Anterior cingulate cortex (tissue), 58 donors: ENCODE results near the gene SCIN.
A peak's percentile ranks its signal among the peaks of the same experiment; 100 is the strongest.

Experiments used
- DNase-seq, 58 donors: peaks; one replicate each; lab custom pipeline; 2025; lab: John Stamatoyannopoulos, UW

The SCIN gene

DNA sequence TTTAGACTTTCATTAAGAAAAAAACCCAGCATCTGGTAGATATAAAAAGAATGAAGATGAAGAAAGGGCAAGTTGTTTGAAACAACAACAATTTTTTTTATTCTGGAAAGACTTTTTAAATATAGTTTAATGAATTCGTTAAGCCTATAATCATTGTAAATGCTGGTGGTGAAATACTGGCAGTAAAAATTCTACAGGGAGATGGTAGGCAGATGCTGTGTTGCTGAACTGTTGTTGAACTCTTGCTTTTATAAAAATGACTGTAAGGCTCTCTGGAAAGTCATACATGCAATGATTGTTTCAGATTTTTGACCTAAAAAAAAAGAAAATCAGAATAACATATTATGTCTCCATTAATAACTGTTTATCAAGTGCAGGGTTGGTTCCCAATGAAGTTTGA lies 39.0 kb downstream of the SCIN start:
- no peak for DNase-seq

DNA sequence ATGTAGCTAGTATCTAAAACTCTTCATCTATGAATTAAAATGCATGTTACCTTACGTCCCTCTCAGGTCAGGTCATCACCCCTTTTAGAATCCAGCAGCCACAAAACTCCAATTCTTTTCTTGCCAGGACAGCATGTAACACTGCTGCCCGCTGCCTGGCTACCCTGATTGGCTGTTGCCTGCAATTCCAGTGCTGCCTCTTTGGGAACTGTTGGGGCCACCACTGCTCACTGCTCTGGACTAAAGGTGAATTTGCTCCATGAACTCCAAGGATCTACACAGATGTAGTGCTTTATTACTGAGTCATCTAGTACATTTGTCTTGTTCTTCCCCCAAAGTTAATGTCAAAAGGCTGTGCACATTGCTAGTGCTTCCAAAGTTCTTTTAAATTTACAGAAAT lies 40.4 kb downstream of the SCIN start:
- DNase-seq = no peak

DNA sequence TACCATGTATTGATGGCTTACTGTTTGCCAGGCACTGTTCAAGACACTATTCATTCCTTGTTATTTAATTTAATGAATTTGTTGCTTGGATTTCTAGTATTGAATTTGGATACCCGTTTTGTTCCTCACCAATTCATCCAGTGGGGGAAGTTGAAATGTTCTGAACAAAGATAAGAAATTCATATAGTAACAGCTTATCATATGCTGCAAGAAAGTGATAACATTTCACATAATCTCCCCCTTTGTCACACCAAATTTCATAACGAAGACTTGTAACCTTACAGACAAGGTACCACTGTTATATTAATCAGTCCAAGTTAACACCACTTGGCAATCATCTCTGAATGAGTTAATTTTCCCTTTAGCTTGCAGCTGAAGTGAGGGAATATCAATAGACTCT lies 42.1 kb downstream of the SCIN start:
- no peak for DNase-seq

DNA sequence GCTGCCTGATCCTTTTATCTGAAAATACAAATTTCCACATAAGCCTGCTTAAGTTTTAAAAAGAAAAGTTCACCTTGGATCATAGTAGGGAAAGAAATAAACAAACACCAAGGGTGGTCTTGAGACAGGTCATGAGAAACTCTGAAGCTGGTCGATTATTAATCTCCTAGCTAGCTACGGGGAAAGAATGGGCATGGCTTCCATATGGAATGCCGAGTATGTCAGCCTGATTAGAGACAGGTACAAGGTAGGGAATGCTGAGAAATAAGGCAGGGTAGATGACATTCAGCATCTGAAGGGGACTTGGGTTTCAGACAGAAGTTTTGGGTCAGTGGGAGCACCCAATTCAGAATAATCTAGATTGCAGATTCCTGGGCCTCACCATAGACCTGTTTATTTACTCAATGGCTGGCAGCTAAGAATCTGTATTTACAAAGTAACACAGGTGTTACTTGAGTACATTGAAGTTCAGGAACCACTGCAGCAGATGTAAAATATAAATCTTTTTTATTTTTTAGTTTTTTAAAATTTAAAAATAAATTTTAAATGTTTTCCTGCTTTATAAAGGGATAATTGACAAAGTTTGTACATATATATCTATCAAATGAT lies 49.0 kb downstream of the SCIN start:
- no peak for DNase-seq

DNA sequence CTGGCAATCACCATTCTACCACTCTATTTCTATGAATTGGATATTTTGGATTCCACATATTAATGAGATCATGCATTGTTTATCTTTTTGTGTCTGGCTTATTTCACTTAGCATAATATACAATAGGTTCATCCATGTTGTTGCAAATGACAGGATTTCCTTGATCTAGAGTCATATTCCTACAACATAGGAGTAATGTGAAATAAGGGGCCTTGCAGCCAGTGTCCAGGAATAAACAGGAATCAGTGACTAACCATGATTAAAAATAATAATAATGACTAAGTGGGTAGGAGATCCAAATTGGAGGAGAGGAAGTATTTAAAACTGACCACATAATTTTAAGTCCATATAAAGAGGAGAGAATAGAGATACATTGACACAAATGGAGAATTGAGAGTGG lies 49.9 kb downstream of the SCIN start:
- DNase-seq = no peak

DNA sequence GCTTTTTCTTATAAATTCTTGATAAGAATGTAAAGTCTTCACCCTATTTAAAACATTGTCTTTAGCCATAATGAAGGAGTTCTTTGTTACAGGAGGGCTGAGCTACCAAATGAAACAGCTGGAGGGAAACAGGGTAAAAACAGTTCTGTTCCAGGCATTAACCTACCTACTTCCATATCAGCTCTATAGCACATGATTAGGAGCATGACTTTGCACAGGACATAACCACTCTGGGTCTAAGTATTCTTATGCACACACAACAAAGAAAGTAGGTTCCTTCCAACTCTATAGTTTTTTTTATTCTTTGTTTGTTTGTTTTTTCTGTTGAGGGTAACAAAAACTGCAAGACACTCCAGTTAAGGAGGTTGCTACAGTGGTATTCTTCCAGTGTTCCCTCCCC lies 52.7 kb downstream of the SCIN start:
- no peak for DNase-seq

DNA sequence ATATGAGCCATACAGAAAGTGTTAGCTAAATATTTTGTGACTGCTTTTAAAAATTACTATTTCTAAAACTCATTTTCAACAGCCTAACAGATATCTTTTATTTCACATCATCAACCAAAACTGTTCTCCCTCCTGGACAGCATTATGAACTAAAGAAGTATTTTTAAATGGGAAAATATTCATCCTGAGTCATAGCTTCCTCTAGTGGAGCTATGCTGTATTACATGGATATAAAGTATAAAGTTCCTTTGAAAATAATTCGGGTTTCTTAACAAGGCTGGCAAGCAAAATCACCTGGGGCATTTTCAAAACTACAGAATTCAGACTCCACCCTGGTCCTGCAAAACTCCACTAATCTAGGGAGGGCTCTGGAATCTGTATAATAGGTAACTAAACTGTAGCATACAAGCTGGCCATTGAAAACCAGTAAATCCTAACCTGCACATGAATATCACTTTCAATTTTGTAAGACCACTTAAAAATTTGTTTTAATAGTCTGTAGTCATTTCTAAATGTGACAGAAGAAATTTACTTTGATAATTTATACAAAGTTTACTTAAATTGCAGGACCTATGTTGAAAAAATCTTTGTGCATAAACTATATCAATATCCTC lies 53.5 kb downstream of the SCIN start:
- DNase-seq = no peak

DNA sequence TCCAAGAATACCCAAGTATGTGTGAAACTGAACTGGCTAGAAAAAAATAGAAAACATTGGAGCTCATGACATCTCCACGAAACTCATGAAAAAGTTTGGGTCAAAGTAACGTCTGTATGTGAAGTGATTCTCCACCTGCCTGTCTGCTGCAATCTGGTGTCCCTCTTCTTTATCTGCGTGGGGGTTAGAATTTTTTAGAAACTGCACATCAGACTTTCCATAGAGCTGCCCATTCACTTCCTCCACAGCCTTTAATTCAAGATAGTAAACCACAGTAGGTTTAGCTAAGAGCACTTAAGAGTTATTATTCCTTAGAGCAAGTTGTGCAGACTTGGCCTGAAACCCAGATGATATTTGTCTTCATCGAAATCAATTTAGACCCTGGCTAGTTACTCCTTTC lies 55.3 kb downstream of the SCIN start:
- DNase-seq = no peak

DNA sequence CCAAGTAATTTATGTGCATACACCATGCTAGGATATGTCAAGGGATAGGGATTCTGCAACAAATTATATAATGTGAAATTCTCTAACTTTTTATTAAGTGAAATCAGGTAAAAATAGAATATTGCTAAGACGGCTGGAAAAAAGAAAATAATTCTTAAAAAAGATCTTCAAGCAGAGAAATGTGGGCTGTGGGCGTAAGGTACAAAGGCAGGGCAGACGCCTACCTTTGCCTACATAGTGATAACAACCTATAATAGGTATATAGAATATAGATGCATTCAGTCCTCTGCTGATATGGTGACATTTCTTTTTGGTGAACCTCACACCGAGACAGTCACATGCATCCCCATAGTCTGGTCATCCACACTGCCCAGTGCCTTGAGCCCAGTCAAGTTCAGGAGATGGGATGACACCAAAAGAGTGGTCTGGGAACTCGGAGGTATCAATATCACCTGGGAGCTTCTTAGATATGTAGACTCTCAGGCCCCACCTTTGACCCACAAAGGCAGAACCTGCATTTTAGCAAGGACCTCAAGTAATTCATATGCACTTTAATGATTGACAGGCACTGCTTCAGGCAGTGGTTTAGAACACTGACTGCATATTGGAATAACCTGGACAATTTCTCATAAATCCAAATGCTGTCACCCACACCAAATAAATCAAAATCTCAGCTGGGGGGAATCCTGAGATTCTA lies 59.4 kb downstream of the SCIN start:
- DNase-seq = peak in 1 of 58 donors; percentile 4

DNA sequence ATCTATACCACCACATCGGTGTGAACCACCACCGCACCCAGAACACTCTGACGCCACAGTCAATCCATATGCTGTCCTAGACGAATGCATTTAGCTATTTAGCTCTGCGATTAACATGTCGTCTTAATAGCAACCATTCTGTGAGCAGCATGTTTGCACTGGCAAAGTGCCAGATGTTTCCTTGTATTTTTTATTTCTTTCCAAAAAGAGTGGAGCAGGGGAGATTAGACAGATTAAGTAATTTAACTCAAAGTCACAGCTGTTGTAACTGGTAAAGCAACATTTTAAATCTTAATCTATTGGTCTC lies 59.9 kb downstream of the SCIN start:
- DNase-seq = no peak

DNA sequence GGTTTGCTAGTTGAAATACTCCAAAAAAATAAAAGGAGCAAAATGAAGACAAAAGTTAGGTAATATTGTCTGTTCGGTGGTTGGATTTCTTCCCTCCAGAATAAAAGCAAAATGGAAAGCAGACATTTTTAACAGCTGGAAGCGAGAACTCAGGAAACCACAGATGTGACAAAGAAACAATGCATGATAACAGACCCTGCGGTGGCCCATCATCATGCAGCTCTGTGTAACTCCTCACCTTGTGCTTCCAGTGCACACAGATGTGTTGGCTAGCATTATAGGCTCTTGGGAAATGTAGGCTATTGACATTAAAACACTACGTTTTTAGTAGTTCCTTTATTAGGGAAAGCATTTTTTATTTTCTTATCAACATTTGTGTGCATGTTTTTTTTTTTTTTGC lies 63.1 kb downstream of the SCIN start:
- no peak for DNase-seq

DNA sequence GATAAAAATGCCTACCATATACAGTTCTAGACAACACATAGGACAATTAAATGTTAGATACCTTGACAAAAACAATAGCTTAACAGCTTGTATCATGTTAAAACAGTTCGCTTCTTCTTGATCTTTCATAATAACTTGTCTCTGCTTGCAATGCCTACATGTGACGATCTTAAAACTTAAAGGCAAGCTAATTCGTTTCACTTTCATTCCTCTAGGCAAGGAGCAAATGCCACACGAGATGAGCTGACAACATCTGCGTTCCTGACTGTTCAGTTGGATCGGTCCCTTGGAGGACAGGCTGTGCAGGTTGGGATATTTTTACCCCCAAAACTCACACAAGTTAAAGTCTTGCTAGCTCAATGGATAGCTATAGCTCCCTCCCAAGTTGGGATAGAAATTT lies 65.3 kb downstream of the SCIN start:
- no peak for DNase-seq

DNA sequence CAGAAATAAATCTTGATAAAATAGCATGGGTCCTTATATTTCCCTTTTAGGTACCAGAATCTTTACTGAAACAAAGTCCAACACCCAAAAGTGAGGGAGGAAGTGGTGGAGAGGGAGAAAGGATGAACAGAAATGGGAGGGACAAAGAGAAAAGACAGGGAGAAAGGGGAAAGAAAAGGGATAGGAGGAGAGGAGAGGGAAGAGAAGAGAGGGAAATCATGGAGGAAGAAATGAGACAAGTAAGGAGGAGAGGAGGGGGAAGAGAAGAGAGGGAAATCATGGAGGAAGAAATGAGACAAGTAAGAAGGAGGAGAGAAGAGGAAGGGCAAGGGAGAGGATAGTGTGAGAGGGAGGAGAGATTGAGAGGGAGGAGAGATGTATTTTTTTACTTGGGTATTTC lies 66.8 kb downstream of the SCIN start:
- no peak for DNase-seq

DNA sequence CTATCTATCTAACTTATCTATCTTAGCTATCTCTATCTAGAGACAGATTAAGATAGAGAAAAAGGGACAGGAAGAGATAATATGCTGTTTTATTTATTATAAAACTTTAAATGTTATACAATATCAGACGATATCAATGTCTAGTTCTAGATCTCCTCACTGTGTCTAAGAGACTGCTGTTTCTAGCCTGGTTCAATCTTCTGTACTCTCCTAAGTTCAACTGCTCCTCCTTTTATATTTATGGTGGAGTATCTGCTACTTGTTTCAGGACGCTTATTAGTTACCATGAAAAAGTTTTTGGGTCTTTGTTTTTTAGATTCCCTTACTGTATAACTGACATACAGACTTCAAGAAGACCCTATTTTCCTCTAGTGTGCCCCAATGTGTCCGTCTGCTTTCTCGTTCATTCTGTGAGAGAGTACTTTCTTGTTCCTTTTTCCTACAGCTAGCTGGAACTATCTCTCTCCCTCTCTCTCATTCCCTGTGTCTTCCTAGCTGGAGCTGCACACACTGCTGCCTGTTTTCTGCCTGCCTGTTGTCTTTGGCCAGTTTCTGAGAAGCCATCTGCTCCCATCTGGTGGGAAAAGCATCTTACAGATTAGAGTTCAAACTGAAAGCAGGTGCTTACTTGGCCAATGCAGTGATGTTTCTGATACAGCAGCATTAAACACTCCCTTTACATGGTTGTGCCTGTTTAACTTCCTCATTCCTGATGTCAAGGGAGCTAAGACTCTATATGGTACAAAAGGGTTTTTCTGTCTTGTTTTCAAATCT lies 67.5 kb downstream of the SCIN start:
- peak in 8 of 58 donors; percentile 1 to 8 (median 3) for DNase-seq

DNA sequence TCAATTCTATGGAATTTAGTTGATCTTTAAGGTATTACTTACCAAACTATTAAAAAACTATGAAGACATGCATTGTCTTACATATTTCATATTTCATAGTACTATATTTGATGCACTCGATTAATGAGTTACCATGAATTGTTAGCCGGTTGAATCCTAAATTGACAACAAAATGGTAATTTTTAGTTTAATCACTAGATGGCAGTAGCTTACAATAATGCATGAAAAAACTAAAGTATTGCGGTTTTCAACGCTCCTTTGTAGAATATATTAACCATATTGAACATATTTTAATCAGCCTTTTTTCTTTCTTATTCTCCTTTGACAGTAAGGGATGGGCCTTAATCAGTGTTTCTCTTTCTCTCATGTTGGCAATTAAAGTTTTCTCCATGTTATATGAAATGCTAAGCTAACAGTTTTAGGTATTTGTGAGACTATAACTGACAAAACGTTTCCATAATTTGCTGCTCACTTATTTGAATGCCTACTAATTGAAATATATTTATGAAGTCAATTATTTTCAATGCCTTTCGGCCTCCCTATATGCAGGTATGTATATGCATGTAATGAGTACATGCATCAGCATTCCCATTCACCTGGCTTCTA lies 68.4 kb downstream of the SCIN start:
- DNase-seq = no peak

DNA sequence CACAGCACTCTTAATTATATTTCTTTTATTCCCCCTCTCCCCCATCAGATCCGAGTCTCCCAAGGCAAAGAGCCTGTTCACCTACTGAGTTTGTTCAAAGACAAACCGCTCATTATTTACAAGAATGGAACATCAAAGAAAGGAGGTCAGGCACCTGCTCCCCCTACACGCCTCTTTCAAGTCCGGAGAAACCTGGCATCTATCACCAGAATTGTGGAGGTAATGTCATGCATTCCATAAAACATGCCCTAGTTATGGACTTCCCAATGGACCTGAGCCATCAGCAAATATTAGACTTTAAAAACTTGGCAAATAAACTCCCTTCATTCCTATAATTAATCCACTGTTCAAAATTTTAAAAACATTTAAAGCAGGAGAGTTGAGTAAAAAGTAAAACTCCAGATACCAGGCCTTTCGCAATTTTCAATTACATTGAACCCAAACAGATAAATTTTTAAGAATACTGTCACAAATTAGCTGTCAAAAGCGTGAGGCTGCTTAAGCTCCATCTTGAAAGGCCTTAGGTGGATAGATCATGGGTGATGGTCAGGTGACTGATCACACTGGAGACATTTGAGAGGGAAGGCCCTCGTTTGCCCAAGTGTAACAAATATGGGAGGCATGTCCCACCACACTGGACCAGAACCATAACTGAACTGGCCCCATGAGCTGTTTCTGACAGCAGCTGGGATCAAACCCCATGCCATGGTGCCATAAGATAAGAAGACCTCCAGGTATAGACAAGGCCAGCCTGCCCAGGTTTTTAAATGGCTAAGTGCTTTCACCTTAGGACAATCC lies 70.0 kb downstream of the SCIN start:
- DNase-seq = no peak

DNA sequence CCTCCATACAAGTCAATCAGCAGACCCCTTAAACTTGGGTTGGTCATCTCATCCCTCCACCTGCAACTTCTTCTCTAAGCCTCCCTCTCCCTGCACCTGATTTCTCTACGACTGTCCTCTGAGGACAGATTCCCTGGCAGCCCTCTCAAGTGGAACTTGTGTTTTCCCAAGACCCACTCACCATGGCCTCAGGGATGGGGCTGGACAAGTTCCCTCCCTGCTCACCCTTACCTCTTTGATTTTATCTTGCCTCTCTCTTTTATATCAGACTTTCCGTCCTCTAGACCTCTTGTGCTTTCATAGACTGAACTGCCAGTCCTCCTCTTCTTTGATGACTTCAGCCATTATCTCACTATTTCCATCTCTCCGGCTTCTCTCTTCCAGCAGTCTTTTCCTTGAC lies 70.7 kb downstream of the SCIN start:
- no peak for DNase-seq

DNA sequence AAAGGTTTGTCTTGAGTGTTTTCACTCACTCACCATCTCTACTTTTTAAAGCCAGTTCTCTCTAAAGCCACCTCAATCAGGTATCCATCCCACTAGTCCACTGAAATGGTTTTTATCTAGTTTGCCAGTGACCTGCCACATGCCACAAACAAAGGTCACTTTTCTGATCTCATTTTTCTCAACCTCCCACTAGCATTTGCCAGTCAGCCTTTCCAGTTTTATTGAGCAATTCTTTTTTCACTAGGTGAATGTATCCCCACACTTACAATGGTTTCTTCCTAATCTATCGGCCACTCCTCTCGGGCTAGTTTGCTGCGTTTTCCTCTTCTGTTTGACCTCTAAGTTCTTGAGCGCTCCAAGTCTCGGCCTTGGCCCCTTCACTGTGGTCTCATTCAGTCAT lies 72.0 kb downstream of the SCIN start:
- no peak for DNase-seq

DNA sequence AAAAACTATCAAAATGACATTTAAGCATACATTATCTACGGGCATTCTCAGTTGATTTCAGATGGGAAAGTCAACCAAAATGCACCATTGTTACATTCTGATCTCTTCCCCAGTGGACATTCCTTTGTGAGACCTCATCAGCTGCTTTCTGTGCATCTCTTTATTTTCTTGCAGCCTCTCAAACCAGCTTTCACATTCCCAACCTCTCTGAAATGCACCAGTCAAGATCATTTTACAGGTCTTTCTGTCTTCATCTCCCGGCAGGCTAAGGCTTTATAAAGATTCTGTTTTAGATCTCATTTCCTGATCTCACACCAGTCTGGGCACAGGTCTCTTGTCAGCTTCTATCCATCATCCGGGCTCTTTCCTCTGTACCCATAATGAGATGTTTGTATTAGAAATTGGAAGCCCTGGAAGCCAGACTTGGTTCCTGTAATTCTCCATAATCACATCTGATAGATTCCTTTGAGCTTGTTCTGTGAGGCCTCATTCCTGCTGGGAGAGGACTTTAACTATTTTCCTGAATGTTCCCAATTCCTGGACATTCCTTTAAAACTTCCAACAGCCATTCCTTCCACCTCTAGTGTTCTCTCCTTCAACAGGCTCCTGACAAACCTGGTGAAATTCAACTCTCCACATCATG lies 72.6 kb downstream of the SCIN start:
- no peak for DNase-seq

DNA sequence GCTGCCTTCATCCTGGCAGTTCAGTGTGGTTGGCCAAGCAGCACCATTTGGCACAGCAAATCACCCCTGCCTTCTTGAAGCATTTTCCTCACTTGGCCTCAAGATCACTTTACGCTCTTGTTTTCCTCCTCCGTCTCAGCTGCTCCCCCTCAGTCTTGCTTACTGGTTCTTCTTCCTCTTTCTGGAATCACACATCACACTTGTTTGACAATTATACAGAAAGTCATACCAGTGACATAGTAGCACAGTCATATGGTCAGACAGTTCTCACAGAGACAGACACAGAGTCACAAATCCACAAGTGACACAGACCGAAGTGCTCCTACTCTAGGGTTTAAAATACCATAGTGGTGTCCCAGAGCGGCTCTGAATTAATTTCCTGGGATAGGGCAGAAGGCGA lies 73.1 kb downstream of the SCIN start:
- DNase-seq = no peak
